HG03280 (cell line): ENCODE measurements around the gene FOXO1.
A peak's percentile ranks its signal among the peaks of the same experiment; 100 is the strongest.
"Not testable (repeated sequence)": the region's sequence is repeated elsewhere in the genome, so short reads cannot be mapped to it uniquely, and the experiment has no call there.

Source experiments
- ATAC-seq: cut with Tn5 transposase; IDR thresholded peaks from one replicate; pipeline ENCODE4 v1.9.1; 2021; ENCODE audit warnings: mild to moderate bottlenecking, moderate library complexity; ENCODE audit not compliant: unreplicated experiment

The FOXO1 gene

GRCh38 chr13:40666045-40666932 lies at the start of gene FOXO1:
FOXO1 (minus strand) TSS chr13:40666641; CDS start chr13:40666212, 429 bp downstream.
- ATAC-seq, result peak; percentile 61

GRCh38 chr13:40714433-40714832 lies 48.0 kb upstream of the FOXO1 start:
- ATAC-seq, result not testable (repeated sequence)

- ATAC-seq, result no peak
These were observed 40.0 kb upstream of the FOXO1 start for GRCh38 chr13:40706439-40706838.

GRCh38 chr13:40697711-40698110 lies 31.3 kb upstream of the FOXO1 start:
- peak; percentile 64 for ATAC-seq

- ATAC-seq, result no peak
These were observed 28.0 kb upstream of the FOXO1 start for GRCh38 chr13:40694426-40694825.

GRCh38 chr13:40692946-40693345 lies 26.5 kb upstream of the FOXO1 start:
- no peak for ATAC-seq

- ATAC-seq, result no peak
These were observed 22.3 kb upstream of the FOXO1 start for GRCh38 chr13:40688781-40689180.

GRCh38 chr13:40682449-40683240 lies 16.2 kb upstream of the FOXO1 start:
- ATAC-seq, result no peak

GRCh38 chr13:40681341-40682146 lies 15.1 kb upstream of the FOXO1 start:
- ATAC-seq, result no peak

- ATAC-seq, result no peak
These were observed 14.3 kb upstream of the FOXO1 start for GRCh38 chr13:40680659-40681323.

- ATAC-seq, result no peak
These were observed 13.1 kb upstream of the FOXO1 start for GRCh38 chr13:40679480-40679985.

GRCh38 chr13:40677064-40677463 lies 10.6 kb upstream of the FOXO1 start:
- ATAC-seq, result no peak

- no peak for ATAC-seq
These were observed 9.6 kb upstream of the FOXO1 start for GRCh38 chr13:40676007-40676406.

GRCh38 chr13:40673414-40673813 lies 7.0 kb upstream of the FOXO1 start:
- ATAC-seq, result no peak

- no peak for ATAC-seq
These were observed 6.4 kb upstream of the FOXO1 start for GRCh38 chr13:40672765-40673397.

- ATAC-seq, result no peak
These were observed 5.7 kb upstream of the FOXO1 start for GRCh38 chr13:40671956-40672764.

GRCh38 chr13:40670307-40670706 lies 3.9 kb upstream of the FOXO1 start:
- ATAC-seq, result no peak

- no peak for ATAC-seq
These were observed 1.9 kb upstream of the FOXO1 start for GRCh38 chr13:40668335-40668734.

- no peak for ATAC-seq
These were observed 1.2 kb upstream of the FOXO1 start for GRCh38 chr13:40667622-40667978.
